Stimulated activated naive CD8-positive, alpha-beta T cell treated with anti-CD3 and anti-CD28 coated beads, Interleukin-15, amount 100 ng/mL, for 72 hours (primary cell): ENCODE results near the gene CADM4.
"Not testable (repeated sequence)": the region's sequence is repeated elsewhere in the genome, so short reads cannot be mapped to it uniquely, and the experiment has no call there.

Experiments
- ATAC-seq: fragments of 150-1000 bp; cut with Tn5 transposase; 2 replicates; pipeline ENCODE4 v1.10.0; 2021; ENCODE audit warnings: mild to moderate bottlenecking, moderate library complexity
- DNase-seq, 2 donors: peaks; one replicate each; pipeline ENCODE4 v3.0.0; 2021 to 2022
- H3K27ac Mint-ChIP-seq, 2 donors: one replicate each; pipeline ENCODE4 v1.8.0; 2022; ENCODE audit warnings: mild to moderate bottlenecking in 2 of 2, mixed read lengths in 2 of 2, moderate library complexity in 2 of 2
- H3K27me3 Mint-ChIP-seq: one replicate; pipeline ENCODE4 v1.8.0; 2022; ENCODE audit warnings: mixed read lengths
- H3K4me1 Mint-ChIP-seq: one replicate; pipeline ENCODE4 v1.8.0; 2022; ENCODE audit warnings: mild to moderate bottlenecking, mixed read lengths
- H3K4me3 Mint-ChIP-seq, 2 donors: one replicate each; pipeline ENCODE4 v1.8.0; 2022; ENCODE audit warnings: mild to moderate bottlenecking in 2 of 2, mixed read lengths in 2 of 2, moderate library complexity in 1 of 2
- H3K9me3 Mint-ChIP-seq, 2 donors: one replicate each; pipeline ENCODE4 v1.8.0; 2022; ENCODE audit warnings: mixed read lengths in 2 of 2

The CADM4 gene

DNA sequence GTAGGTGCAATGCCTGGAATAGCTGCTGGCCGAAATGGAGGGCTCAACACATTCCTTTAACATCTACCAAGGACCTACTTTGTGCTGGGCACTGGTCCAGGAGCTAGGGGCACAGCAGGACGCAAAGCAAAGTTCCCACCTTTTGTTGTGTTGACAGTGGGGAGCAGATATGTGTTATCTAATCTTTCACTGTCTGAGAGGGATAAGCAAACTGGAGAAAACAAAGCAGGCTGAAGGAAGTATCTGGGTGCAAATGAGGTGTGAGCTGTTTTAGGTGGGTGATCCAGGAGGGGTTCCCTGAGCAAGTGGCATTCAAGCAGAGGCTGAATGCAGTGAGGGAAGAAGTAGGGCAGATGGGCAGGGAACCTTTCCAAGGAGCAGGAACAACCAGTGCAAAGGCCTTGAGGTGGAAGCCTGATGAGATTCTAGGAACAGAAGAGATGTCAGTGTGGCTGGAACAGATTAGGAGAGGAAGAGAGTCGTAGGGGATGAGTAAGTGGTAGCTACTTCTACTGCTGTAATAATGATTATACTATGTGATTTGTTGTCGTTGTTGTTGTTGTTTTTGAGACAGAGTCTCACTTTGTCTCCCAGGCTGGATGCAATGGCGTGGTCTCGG is 32.5 kb upstream of the CADM4 start:
- no peak for DNase-seq
- H3K27me3 Mint-ChIP-seq = no peaks in the 10 kb centered on the region
- no peak overlapping the region for H3K4me3 Mint-ChIP-seq
- ATAC-seq = no peak
- H3K27ac Mint-ChIP-seq = no peak overlapping the region
- H3K4me1 Mint-ChIP-seq = peaks cover 43% of the 10 kb centered on the region
- no peaks in the 10 kb centered on the region for H3K9me3 Mint-ChIP-seq

DNA sequence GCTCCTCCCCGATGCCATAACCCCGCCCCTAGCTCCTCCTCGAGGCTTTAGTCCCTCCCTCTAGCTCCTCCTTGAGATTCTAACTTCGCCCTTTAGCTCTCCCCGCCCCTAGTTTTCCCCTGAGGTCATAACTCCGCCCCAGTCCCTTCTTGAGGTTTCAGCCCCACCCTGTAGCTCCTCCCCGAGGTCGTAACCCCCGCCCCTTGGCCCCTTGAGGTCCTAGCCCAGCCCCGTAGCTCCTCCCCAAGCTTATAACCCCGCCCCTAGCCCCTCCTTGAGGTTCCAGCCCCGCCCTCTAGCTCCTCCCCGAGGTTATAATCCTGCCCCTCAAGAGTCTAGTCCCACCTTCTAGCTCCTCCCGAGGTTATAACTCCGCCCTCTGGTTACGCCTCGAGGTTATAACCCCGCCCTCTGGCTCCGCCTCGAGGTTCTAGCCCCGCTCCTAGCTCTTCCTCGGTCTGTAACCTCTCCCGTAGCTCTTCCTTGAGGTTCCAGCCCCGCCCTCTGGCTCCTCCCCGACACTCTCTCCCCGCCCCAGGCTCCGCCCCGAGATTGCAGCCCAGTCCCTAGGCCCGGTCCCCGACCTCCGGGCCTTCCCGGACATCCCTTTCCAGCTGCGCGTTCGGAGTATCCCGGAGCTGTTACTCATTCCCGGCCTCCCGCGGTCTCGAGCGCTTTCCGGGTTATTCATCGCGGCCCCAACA is 28.9 kb upstream of the CADM4 start:
- ATAC-seq (peak; percentile 90), DNase-seq (peak; percentile 96 to 97)
- Mint-ChIP-seq H3K27me3 (no peaks in the 10 kb centered on the region), H3K4me3 (peak overlapping the region; percentile 92 to 97), H3K27ac (peak overlapping the region; percentile 6 to 45), H3K9me3 (no peaks in the 10 kb centered on the region), H3K4me1 (peaks cover 48% of the 10 kb centered on the region)

DNA sequence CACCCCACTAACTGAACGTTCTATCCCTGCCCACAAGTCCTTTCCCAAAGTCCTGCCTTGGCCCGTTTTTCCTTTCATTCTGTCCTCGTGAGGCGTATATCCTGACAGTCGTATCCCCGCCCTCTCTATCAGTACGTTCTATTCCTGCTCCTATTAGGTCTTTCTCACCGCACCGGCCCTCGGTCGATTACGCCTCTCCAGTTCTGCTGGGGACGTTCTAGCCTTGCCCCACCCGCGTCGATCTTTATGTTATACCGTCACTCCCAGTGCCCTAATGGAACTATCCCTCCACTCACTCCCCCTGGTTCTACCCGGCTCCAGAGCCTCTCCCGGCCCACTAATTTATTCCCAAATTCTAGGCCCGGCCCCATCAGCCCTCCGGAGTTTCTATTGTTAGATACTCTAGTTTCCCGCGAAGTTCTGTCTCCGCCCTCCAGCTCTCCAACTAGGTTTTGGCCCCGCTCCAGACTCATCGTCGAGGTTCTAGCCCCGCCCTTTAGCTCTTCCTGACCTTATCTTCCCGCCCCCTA is 28.3 kb upstream of the CADM4 start:
- peak in 1 of 2 donors; percentile 16 for DNase-seq
- Mint-ChIP-seq H3K27me3 (no peaks in the 10 kb centered on the region), H3K4me3 (peak overlapping the region; percentile 92 to 97), H3K4me1 (peaks cover 51% of the 10 kb centered on the region), H3K9me3 (no peaks in the 10 kb centered on the region), H3K27ac (peak overlapping the region; percentile 59 to 86)
- no peak for ATAC-seq

DNA sequence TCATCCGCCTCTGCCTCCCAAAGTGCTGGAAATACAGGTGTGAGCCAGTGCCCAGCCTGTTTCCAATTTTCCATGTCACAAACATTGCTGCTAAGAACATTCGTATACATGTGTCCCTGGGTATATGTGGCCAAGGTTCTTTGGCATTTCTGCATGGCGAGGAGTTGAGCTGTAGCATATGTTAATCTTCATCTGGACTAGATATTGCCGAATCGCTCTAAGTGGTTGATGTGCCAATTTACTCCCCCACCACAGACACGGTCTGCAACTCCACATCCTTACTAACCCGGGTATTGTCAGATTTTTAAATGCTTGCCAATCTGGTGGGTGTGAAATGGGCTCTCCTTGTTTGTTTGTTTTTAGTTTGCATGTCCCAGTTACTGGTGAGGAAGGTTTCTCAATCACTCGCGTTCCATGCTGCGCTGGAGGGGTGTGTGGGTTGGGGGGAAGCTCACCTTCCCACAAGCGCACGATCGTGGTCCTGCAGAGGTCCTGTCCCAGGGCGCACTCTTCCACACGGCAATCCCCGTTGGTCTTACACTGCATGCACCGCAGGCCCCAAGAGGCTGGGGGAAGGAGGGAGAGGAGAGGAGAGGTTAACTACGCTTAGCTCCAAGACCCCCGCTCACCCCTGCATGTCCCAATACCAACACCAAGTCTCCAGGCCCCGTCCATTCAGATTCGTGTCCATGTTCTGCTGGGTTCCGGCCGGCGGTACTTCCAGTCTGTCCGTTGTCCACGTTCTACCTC is 27.7 kb upstream of the CADM4 start:
- H3K27ac Mint-ChIP-seq = no peak overlapping the region
- no peaks in the 10 kb centered on the region for H3K9me3 Mint-ChIP-seq
- H3K27me3 Mint-ChIP-seq = no peaks in the 10 kb centered on the region
- H3K4me1 Mint-ChIP-seq = peaks cover 51% of the 10 kb centered on the region
- peak overlapping the region; percentile 92 to 97 for H3K4me3 Mint-ChIP-seq
- no peak for DNase-seq
- no peak for ATAC-seq

DNA sequence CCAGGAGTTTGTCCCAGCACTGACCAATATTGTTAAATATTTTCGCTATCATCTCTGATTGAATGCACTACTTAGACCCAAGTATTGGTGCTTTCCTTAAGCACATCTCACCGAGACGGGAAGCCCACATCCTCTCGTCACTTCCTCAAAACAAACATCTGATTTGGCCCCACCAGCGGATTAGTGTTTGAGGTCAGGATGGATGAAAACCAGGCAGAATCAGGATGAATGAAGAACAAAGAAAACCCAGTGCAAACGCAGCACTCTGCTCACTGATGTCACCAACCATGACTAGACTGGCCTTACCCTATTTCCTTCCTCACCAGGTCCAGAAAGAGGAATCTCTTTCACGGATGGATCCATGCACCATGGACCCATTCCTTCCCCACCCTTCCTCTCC is 24.4 kb upstream of the CADM4 start:
- Mint-ChIP-seq H3K27ac (no peak overlapping the region), H3K4me3 (peak overlapping the region; percentile 11 to 30), H3K27me3 (no peaks in the 10 kb centered on the region), H3K9me3 (peaks cover 0 to under 1% of the 10 kb centered on the region in 2 donors), H3K4me1 (peaks cover 36% of the 10 kb centered on the region)
- ATAC-seq = no peak
- DNase-seq = peak in 1 of 2 donors; percentile 41

DNA sequence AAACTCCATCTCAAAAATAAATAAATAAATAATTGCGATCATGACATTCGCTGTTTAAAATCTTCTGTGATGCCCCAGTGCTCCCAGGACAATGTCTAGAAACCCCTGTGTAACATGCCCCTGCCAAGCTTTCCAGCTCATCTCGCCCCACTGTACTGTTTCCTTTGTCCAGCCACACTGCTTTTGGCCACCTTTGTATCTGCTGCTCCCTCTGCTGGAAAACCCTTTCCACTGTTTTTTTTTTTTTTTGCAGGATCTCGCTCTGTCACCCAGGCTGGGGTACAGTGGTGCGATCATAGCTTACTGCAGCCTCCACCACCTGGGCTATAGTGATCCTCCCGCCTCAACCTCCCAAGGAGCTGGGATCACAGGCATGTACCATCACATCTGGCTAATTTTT is 22.8 kb upstream of the CADM4 start:
- H3K4me3 Mint-ChIP-seq = no peak overlapping the region
- no peak overlapping the region for H3K27ac Mint-ChIP-seq
- peaks cover 24% of the 10 kb centered on the region for H3K4me1 Mint-ChIP-seq
- H3K9me3 Mint-ChIP-seq = peaks cover 0 to 7% of the 10 kb centered on the region in 2 donors
- no peak for ATAC-seq
- H3K27me3 Mint-ChIP-seq = no peaks in the 10 kb centered on the region
- no peak for DNase-seq

DNA sequence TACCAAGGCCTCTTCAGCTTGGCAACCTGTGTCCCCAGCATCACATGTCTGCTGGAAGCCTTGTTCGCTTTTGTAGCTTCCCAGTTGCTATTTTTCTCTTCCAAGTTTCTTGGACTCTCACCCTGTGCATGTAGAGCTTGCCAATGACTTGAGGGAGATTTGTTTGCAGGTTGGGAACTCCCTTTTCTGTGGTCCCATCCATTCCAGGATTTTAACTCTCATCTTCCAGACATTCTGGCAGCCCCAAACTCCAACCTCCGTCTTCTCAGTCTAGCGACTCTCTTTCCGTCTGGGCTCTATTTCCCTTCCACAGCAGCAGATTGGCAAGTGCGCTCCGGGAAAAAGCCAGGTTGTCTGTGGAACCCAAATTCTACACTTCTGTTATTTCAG is 21.3 kb upstream of the CADM4 start:
- ATAC-seq = no peak
- Mint-ChIP-seq H3K4me3 (no peak overlapping the region), H3K4me1 (peaks cover 21% of the 10 kb centered on the region), H3K9me3 (peaks cover 0 to 7% of the 10 kb centered on the region in 2 donors), H3K27ac (no peak overlapping the region), H3K27me3 (no peaks in the 10 kb centered on the region)
- DNase-seq = no peak

DNA sequence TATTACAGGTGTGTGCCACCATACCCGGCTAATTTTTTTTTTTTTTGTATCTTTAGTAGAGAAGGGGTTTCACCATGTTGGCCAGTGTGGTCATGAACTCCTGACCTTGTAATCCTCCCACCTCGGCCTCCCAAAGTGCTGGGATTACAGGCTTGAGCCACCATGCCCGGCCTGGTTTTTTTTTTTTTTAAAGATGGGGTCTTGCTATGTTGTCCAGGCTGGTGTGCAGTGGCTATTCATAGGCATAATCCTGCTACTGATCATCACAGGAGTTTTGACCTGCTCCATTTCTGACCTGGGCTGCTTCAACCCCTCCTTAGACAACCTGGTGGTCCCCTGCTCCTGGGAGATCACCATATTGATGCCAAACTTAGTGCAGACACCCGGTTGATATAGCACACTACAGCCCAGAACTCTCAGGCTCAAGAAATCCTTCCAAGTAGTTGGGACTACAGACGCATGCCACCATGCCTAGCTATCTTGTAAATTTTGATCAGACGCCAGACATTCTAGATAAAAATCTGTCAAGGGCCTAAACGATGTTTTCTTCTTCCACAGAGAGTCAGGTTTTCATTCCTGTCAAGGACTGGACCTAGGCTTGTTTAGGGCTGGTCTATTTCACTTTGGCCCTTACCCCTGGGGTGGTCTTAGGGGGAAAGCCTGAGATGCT is 20.8 kb upstream of the CADM4 start:
- no peak overlapping the region for H3K4me3 Mint-ChIP-seq
- DNase-seq (no peak), ATAC-seq (no peak)
- no peak overlapping the region for H3K27ac Mint-ChIP-seq
- H3K27me3 Mint-ChIP-seq = no peaks in the 10 kb centered on the region
- H3K4me1 Mint-ChIP-seq = peaks cover 21% of the 10 kb centered on the region
- H3K9me3 Mint-ChIP-seq = peaks cover 0 to 7% of the 10 kb centered on the region in 2 donors

DNA sequence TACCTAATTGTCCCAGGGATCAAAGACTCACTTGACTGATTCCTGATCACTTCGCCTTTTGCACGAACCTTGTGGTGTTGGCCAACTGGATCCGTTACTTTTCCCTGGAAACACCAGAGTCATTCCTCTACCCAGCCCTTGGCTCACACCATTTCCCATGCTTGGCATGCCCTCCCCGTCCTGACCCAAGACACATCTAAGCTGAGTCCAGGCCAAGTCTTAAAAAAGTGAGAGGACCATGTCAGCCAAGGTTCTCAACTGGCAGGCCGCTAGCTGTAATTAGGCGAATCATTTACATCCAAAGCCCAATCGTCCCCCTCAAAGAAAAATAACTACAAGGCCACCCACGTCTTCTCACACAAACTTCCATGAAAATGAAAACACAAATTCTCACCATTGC is 18.8 kb upstream of the CADM4 start:
- Mint-ChIP-seq H3K4me1 (peaks cover 2% of the 10 kb centered on the region), H3K9me3 (peaks cover 0 to 7% of the 10 kb centered on the region in 2 donors), H3K4me3 (no peak overlapping the region), H3K27ac (no peak overlapping the region), H3K27me3 (no peaks in the 10 kb centered on the region)
- no peak for DNase-seq
- no peak for ATAC-seq

DNA sequence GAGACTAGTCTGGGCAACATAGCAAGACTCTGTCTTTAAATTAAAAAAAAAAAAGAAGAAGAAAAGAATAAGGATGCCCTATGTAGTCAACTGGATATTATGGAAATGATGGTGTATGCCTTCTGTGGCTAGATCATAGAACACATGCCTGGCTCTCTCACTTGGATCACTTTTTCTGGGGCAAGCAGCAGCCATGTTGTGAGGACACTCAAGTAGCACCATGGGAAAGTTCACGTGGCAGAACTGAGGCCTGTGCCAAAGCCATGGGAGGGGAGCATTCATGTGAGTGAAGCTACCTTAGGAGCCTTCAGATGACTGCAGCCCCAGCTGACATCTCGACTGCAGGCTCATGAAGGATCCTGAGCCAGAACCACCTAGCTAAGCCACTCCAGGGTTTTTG is 18.4 kb upstream of the CADM4 start:
- Mint-ChIP-seq H3K27me3 (no peaks in the 10 kb centered on the region), H3K4me1 (no peaks in the 10 kb centered on the region), H3K4me3 (no peak overlapping the region), H3K27ac (no peak overlapping the region), H3K9me3 (peaks cover 0 to 7% of the 10 kb centered on the region in 2 donors)
- no peak for DNase-seq
- no peak for ATAC-seq

DNA sequence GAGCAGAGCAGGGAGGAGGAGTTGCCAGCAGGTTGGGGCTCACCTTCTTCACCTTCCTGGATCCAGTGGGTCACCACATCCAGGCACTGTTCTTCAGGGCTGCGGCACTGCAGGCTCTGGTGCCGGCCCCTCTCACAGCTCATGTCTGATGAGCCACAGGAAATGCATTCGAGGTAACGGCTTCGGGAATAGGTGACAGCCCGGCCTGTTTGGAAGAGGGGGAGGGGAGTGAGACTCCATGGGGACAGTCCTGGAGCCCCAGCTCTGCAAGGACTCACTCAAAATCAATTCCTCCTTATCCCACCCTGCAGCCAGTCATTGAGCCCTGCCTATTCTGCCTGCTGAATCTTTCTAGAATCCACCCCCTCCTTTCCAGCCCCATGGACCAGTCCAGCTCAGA is 16.8 kb upstream of the CADM4 start:
- DNase-seq = no peak
- Mint-ChIP-seq H3K4me1 (peaks cover 6% of the 10 kb centered on the region), H3K9me3 (peaks cover 0 to 7% of the 10 kb centered on the region in 2 donors), H3K4me3 (no peak overlapping the region), H3K27ac (no peak overlapping the region), H3K27me3 (no peaks in the 10 kb centered on the region)
- no peak for ATAC-seq

DNA sequence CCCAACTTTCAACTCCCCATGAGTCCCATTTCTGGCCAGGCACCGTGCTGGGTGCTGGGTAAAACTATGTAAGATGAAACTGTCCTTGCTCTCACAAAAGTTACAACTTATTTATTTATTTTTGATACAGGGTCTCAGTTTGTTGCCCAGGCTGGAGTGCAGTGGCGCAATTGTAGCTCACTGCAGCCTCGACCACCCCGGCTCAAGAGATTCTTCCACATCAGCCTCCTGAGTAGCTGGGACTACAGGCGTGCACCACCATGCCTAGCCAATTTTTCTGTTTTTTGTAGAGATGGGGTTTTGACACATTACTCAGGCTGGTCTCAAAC is 12.9 kb upstream of the CADM4 start:
- H3K4me1 Mint-ChIP-seq = peaks cover 6% of the 10 kb centered on the region
- ATAC-seq (no peak), DNase-seq (no peak)
- no peak overlapping the region for H3K4me3 Mint-ChIP-seq
- no peaks in the 10 kb centered on the region for H3K9me3 Mint-ChIP-seq
- no peak overlapping the region for H3K27ac Mint-ChIP-seq
- no peaks in the 10 kb centered on the region for H3K27me3 Mint-ChIP-seq

DNA sequence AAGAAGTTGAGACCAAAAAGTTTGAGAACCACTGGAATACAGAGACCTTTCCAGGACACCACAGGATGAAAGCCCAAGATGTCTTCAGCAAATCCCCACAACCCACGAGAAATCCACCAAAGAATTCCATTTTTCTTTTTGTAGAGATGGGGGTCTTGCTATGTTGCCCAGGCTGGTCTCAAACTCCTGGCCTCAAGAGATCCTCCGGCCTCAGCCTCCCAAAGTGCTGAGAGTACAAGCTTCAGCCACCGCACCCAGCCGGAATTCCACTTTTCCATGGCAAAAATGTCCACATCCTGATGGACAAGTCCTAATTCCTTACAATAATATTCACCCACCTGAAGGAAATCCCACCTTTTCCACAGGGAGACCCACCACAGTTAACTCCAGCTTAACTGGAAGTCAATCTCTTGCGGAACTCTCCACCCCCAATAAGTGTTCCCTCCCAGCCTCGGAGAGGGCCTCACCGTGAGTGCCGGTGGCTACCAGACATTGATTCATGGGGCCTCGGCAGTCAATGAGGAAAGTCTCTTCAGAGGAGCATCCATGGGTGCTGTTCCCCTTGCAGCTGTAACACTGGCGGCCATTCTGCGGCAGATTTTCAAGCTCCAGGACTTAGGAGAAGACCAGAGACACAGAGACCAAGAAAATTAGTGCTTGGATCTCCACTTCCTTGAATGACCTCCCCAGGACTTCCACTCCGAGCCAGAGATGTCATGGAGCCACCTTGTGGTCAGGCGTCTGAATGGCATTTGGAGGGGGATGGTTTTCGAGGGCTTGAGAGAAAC is 12.3 kb upstream of the CADM4 start:
- H3K4me3 Mint-ChIP-seq = no peak overlapping the region
- DNase-seq = peak; percentile 28 to 46

DNA sequence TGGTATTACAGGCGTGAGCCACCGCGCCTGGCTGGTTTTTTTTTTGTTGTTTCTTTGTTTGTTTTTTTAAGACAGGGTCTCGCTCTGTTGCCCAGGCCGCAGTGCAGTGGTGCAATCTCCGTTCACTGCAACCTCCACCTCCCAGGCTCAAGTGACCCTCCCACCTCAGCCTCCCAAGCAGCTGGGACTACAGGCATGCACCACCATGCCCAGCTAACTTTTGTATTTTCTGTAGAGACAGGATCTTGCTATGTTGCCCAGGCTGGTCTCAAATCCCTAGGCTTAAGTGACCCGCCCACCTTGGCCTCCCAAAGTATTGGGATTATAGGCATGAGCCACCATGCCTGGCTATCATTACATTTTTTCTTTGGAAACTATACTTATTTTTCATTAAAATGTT is 10.6 kb upstream of the CADM4 start:
- DNase-seq, H3K27me3 Mint-ChIP-seq, H3K27ac Mint-ChIP-seq, H3K4me1 Mint-ChIP-seq, H3K9me3 Mint-ChIP-seq, ATAC-seq, H3K4me3 Mint-ChIP-seq: not testable (repeated sequence)

More for the DNA sequence above, 12.3 kb upstream of the CADM4 start:
- no peaks in the 10 kb centered on the region for H3K27me3 Mint-ChIP-seq
- H3K9me3 Mint-ChIP-seq = no peaks in the 10 kb centered on the region
- peak; percentile 35 for ATAC-seq
- peaks cover 6% of the 10 kb centered on the region for H3K4me1 Mint-ChIP-seq
- H3K27ac Mint-ChIP-seq = peak overlapping the region in 1 of 2 donors; percentile 58

DNA sequence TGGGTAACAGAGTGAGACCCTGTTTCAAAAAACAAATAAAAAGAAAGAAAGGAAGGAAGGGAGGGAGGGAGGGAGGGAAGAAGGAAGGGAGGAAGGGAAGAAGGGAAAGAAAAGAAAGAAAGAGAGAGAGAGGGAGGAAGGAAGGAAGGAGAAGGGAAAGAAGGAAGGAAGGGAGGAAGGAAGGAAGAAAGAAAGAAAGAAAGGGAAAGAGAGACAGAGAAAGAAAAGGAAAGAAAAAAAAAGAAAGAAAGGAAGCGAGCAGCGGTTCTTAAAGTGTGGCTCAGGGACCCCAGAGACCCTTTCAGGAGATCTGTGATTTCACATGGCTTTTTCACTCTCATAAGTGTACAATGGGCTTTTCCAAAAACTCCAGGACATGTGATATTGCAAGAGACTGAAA is 9.9 kb upstream of the CADM4 start:
- Mint-ChIP-seq H3K9me3 (no peaks in the 10 kb centered on the region), H3K27me3 (no peaks in the 10 kb centered on the region), H3K4me1 (peaks cover 6% of the 10 kb centered on the region), H3K4me3 (no peak overlapping the region), H3K27ac (peak overlapping the region in 1 of 2 donors; percentile 55)
- no peak for ATAC-seq
- no peak for DNase-seq
